ENCODE data around the gene SLC7A14.
A peak's percentile ranks its signal among the peaks of the same experiment; 100 is the strongest.

The SLC7A14 gene

GRCh38 chr3:170585937-170586310, at the start of gene SLC7A14:
Gene SLC7A14, minus strand, starts transcription at chr3:170586075. Its CDS starts 59,139 bp downstream, at chr3:170526936.
- DNase-seq = no peak

- DNase-seq = no peak
These were observed 49.5 kb upstream of the SLC7A14 start for GRCh38 chr3:170635385-170635735.

- DNase-seq = no peak
These were observed 48.9 kb upstream of the SLC7A14 start for GRCh38 chr3:170634663-170635384.

- DNase-seq = no peak
These were observed 47.7 kb upstream of the SLC7A14 start for GRCh38 chr3:170633573-170633972.

- no peak for DNase-seq
These were observed 46.9 kb upstream of the SLC7A14 start for GRCh38 chr3:170632780-170633179.

GRCh38 chr3:170631755-170632488, 46.0 kb upstream of the SLC7A14 start:
- DNase-seq = no peak

GRCh38 chr3:170623524-170623923, 37.6 kb upstream of the SLC7A14 start:
- no peak for DNase-seq

GRCh38 chr3:170622369-170623159, 36.7 kb upstream of the SLC7A14 start:
- DNase-seq = peak; percentile 16

GRCh38 chr3:170621256-170621655, 35.4 kb upstream of the SLC7A14 start:
- DNase-seq = no peak

GRCh38 chr3:170614214-170614966, 28.5 kb upstream of the SLC7A14 start:
- DNase-seq = no peak

GRCh38 chr3:170611751-170612150, 25.9 kb upstream of the SLC7A14 start:
- DNase-seq = no peak

GRCh38 chr3:170610321-170610884, 24.5 kb upstream of the SLC7A14 start:
- DNase-seq = no peak

- DNase-seq = no peak
These were observed 22.6 kb upstream of the SLC7A14 start for GRCh38 chr3:170608475-170608874.

- DNase-seq = no peak
These were observed 20.8 kb upstream of the SLC7A14 start for GRCh38 chr3:170606675-170607074.

- no peak for DNase-seq
These were observed 19.6 kb upstream of the SLC7A14 start for GRCh38 chr3:170605490-170605889.

GRCh38 chr3:170603770-170604510, 18.1 kb upstream of the SLC7A14 start:
- no peak for DNase-seq

GRCh38 chr3:170602556-170602955, 16.7 kb upstream of the SLC7A14 start:
- no peak for DNase-seq

- no peak for DNase-seq
These were observed 14.2 kb upstream of the SLC7A14 start for GRCh38 chr3:170600005-170600624.

- DNase-seq = no peak
These were observed 13.2 kb upstream of the SLC7A14 start for GRCh38 chr3:170599091-170599490.

GRCh38 chr3:170598091-170598502, 12.2 kb upstream of the SLC7A14 start:
- DNase-seq = no peak

GRCh38 chr3:170594528-170594927, 8.7 kb upstream of the SLC7A14 start:
- no peak for DNase-seq

Measured in GOT3 (cell line).